ENCODE measurements around the gene ULK2.

The ULK2 gene

GRCh38 chr17:19904412-19904811 lies 36.7 kb upstream of the ULK2 start:
- Histone ChIP-seq H4K20me1 (ENCODE audit: low read depth, low read length) (no peaks in the 10 kb centered on the region), H3K9me2 (replicated peaks; ENCODE audit: insufficient read depth, low read length) (no peaks in the 10 kb centered on the region), H3K4me3 (ENCODE audit: insufficient read depth, low read length, poor library complexity, severe bottlenecking) (no peak overlapping the region), H3K9ac (ENCODE audit: low read length) (no peak overlapping the region), H3K36me3 (ENCODE audit: low read length) (peaks cover 17% of the 10 kb centered on the region), H3K27ac (ENCODE audit: low read depth, low read length) (no peak overlapping the region), H2AFZ (ENCODE audit: low read depth, low read length, severe bottlenecking) (no peak overlapping the region), H3K4me2 (ENCODE audit: low read depth, low read length, poor library complexity, severe bottlenecking) (no peak overlapping the region), H3K27me3 (ENCODE audit: low read length) (no peaks in the 10 kb centered on the region), H3K9me3 (ENCODE audit: insufficient read depth, low read length) (no peaks in the 10 kb centered on the region), H3F3A (ENCODE audit: insufficient read depth) (no peaks in the 10 kb centered on the region), H3K79me2 (ENCODE audit: insufficient read depth, low read length) (no peaks in the 10 kb centered on the region)
- no peak for TF ChIP-seq CTCF (IDR thresholded peaks at IDR 0.05; ENCODE audit: insufficient read depth, low read length, poor library complexity, severe bottlenecking)

- Histone ChIP-seq H3K27ac (ENCODE audit: low read depth, low read length) (no peak overlapping the region), H3K36me3 (ENCODE audit: low read length) (peaks cover 6% of the 10 kb centered on the region; the same call in 1 of the 2 replicates), H3K9ac (ENCODE audit: low read length) (no peak overlapping the region), H3K79me2 (ENCODE audit: insufficient read depth, low read length) (no peaks in the 10 kb centered on the region), H4K20me1 (ENCODE audit: low read depth, low read length) (no peaks in the 10 kb centered on the region), H3K4me3 (ENCODE audit: insufficient read depth, low read length, poor library complexity, severe bottlenecking) (no peak overlapping the region), H3K9me2 (replicated peaks; ENCODE audit: insufficient read depth, low read length) (no peaks in the 10 kb centered on the region), H2AFZ (ENCODE audit: low read depth, low read length, severe bottlenecking) (no peak overlapping the region), H3F3A (ENCODE audit: insufficient read depth) (no peaks in the 10 kb centered on the region), H3K27me3 (ENCODE audit: low read length) (no peaks in the 10 kb centered on the region), H3K9me3 (ENCODE audit: insufficient read depth, low read length) (no peaks in the 10 kb centered on the region), H3K4me2 (ENCODE audit: low read depth, low read length, poor library complexity, severe bottlenecking) (no peak overlapping the region)
- TF ChIP-seq CTCF (IDR thresholded peaks at IDR 0.05; ENCODE audit: insufficient read depth, low read length, poor library complexity, severe bottlenecking) (no peak), EZH2phosphoT487 (conservative IDR thresholded peaks at IDR 0.05; ENCODE audit: low read length) (no peak)
Measured at GRCh38 chr17:19900809-19901208, 33.1 kb upstream of the ULK2 start.

GRCh38 chr17:19897903-19898302 lies 30.2 kb upstream of the ULK2 start:
- Histone ChIP-seq H3K27me3 (ENCODE audit: low read length) (no peaks in the 10 kb centered on the region), H2AFZ (ENCODE audit: low read depth, low read length, severe bottlenecking) (no peak overlapping the region), H3K9ac (ENCODE audit: low read length) (no peak overlapping the region), H3K79me2 (ENCODE audit: insufficient read depth, low read length) (no peaks in the 10 kb centered on the region), H4K20me1 (ENCODE audit: low read depth, low read length) (no peaks in the 10 kb centered on the region), H3F3A (ENCODE audit: insufficient read depth) (no peaks in the 10 kb centered on the region), H3K4me2 (ENCODE audit: low read depth, low read length, poor library complexity, severe bottlenecking) (no peak overlapping the region), H3K4me3 (ENCODE audit: insufficient read depth, low read length, poor library complexity, severe bottlenecking) (no peak overlapping the region), H3K9me3 (ENCODE audit: insufficient read depth, low read length) (no peaks in the 10 kb centered on the region), H3K27ac (ENCODE audit: low read depth, low read length) (no peak overlapping the region), H3K9me2 (replicated peaks; ENCODE audit: insufficient read depth, low read length) (no peaks in the 10 kb centered on the region), H3K36me3 (ENCODE audit: low read length) (no peaks in the 10 kb centered on the region)
- no peak for TF ChIP-seq CTCF (IDR thresholded peaks at IDR 0.05; ENCODE audit: insufficient read depth, low read length, poor library complexity, severe bottlenecking)

Measured in SU-DHL-6 (cell line).